ENCODE results near the gene PLAGL2.
"Not testable (repeated sequence)": the region's sequence is repeated elsewhere in the genome, so short reads cannot be mapped to it uniquely, and the experiment has no call there.

PLAGL2 gene

DNA sequence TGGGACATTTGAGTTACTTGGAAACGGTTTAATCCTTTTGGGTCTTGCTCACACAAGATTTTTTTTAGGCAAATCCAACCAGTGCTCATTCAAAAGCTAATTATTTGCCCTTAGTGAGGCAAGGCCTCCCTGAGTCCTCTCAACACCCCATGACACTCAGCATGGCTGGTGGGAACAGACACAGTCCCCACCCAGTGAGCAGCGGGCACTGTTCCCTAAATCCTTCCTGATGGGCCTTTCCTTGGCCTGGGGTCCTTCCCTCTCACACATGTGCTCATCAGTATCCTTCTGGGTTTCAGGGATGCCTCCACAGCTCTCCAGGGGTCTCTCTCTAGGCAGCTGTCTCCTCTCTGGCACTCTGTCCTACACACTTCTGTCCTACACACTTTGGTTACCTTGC is 28.0 kb downstream of the PLAGL2 start:
- no peak for DNase-seq

DNA sequence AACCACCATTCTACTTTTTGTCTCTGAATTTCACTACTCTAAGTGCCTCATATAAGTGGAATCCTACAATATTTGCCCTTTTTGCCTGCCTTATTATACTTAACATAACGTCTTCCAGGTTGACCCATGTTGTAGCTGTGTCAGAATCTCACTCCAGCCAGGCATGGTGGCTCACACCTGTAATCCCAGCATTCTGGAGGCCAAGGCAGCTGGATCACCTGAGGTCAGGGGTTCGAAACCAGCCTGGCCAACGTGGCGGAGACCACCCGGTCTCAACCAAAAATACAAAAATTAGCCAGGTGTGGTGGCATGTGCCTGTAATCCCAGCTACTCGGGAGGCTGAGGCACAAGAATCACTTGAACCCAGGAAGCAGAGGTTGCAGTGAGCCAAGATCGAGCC is 29.8 kb downstream of the PLAGL2 start:
- DNase-seq, result not testable (repeated sequence)

DNA sequence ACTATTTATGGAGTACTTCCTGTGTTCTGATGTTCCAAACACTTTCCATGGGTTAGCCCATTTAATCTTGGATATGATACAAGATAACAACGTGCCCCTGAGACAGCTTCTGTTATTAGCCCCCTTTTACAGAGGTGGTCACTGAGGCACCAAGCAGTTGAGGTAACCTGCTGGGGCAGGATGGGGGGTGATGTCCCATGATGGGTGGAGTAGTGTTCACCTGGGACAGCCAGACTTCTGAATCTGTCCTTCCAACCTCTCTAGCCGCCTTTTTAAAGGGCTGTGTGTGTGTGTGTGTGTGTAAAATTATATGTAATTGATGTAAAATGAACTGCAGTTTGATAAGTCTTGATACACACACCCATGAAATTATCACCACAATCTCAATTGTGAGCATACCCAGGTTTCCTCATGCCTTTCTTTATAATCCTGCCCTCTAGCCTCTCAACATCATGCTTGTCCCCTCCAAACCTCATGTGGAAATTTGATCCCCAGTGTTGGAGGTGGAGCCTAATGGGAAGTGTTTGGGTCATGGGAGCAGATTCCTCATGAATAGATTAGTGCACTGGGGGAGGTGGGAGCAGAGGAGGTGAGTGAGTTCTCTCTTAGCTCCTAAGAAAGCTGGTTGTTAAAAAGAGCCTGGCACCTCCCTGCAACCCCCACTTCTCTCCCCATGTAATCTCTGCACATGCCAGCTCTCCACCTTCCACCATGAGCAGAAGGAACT is 39.2 kb downstream of the PLAGL2 start:
- DNase-seq, result no peak

DNA sequence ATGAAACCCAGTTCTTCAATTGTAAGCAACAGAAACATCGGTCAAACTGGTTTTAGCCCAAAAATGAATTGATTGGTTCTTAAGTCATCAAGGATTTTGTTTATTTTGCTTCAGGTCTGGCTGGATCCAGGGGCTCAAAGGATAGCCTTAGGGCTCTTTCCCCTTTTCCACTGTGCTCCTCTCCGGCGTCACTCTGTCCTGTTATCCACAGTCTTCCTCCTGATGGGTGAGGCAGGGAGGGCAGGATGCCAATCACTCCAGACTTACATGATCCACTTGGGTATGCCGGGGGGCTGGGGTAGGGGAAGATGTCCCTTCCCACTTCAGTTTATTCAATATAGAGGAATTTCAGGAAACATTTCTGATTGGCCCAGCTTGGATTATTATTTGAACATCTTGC is 40.0 kb downstream of the PLAGL2 start:
- no peak for DNase-seq

DNA sequence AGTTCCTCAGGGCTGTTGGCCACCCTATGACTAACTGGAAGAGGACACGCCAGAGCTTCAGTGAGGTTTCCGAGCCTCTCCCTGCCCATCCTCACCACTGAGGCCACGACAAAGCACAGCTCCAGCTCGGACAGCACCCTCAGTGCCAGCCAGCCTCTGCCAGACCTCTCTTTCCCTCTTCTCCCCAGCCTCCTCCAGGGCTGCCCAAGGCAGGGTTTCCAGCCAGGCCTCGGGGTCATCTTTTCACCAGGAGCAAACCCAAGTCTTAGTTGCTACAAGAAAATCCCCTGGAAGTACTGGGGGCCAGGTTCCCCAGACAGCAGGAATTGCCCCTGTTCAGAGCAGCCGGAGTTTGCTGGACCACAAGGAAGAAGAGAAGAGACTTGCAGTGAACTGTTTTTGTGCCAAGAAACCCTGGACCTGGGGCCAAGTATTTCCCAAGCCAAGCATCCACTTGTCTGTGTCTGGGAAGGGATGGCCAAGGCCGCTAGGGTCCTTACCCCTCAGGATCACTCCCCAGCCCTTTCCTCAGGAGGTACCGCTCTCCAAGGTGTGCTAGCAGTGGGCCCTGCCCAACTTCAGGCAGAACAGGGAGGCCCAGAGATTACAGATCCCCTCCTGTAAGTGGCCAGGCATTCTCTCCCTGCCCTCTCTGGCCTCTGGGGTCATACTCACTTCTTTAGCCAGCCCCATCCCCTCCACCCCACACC is 41.6 kb downstream of the PLAGL2 start:
- no peak for DNase-seq

DNA sequence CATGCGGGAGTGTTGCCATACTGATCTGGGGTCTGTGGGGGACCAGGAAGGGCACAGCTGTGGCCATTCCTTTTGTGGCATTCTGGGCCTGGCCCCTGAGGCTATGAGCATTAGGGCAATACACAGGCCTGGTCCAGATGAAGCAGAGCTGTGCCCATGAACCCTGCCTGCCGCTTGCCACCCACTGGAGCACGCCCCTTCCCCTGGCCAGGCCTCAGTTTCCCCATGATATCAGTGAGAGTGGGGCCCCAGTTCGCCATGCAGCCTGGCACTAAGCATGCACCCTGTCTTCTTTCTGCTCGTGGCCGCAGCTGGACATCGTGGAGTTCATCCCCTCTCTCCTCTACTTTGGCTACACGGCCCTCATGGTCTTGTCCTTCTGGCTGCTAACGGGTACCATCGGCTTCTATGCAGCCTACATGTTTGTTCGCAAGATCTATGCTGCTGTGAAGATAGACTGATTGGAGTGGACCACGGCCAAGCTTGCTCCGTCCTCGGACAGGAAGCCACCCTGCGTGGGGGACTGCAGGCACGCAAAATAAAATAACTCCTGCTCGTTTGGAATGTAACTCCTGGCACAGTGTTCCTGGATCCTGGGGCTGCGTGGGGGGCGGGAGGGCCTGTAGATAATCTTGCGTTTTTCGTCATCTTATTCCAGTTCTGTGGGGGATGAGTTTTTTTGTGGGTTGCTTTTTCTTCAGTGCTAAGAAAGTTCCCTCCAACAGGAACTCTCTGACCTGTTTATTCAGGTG is 42.4 kb downstream of the PLAGL2 start:
- DNase-seq, result no peak

DNA sequence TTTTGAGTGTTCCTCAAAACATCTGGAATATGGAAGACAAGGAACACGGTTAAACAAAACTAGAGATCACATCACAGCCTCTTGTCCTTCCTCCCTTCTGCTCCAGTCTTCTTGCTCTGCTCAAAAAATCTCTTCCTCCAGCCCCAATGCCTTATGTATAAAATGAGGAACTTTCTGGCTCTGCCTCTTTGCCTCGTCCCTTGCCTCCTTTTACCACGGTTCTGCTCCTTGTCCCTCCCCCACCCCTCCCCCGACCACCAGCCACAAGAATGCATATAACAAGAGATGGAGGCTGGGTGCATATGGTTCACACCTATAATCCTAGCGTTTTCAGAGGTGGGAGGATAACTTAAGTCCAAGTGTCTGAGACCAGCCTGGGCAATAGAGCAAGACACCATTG is 43.6 kb downstream of the PLAGL2 start:
- DNase-seq, result no peak

DNA sequence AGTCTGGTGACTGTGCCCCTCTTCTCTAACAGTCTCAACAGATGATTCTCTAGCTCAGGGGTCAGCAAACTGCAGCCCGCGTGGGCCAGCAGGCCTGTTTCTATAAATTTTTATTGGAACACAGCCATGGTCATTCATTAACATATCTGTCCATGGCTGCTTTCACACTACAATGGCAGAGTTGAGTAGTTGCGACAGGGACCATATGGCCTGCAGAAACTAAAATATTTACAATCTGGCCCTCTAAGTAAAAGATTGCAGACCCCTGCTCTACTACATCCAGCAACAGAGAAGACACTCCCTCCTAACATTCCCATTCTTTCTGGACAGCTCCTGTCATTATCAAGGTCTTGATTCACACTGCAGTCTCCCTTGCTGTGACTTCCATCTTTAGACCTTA is 45.2 kb downstream of the PLAGL2 start:
- DNase-seq, result no peak

DNA sequence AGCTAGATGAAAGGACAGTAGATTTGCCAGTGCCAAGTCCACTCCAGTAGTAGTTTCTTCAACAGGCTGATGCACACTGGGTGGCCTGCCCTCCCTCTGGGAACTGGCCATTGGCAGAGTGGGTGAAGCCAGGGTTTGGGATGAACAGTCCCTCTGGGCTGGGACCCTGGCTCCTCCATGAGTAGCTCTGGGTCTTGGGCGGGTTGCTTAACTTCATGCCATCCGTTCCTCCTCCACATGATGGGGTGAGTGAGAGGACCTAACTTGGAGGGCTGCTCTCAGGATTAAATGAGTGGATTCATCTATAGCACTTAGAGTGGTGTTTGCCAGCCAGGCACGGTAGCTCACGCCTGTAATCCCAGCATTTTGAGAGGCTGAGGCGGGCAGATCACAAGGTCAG is 47.2 kb downstream of the PLAGL2 start:
- DNase-seq, result no peak

DNA sequence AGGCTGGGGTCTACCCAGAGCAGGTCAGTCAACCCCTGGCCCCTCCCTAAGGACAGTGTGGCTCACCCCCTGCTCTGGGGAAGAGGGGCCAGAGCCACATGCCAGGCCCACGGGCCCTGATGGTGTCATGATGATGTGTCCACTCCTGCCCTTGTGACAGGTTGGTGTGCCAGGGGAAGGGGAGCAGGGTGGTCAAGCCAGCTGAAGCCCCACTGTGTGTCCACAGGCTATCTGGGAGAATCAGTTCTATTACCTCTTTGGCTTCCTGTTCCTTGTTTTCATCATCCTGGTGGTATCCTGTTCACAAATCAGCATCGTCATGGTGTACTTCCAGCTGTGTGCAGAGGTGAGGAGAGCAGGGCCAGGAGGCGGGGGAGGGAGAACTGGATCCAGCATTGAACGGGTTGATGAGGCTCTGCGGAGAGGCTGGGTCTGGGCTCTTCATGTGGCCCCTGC is 47.7 kb downstream of the PLAGL2 start:
- no peak for DNase-seq

DNA sequence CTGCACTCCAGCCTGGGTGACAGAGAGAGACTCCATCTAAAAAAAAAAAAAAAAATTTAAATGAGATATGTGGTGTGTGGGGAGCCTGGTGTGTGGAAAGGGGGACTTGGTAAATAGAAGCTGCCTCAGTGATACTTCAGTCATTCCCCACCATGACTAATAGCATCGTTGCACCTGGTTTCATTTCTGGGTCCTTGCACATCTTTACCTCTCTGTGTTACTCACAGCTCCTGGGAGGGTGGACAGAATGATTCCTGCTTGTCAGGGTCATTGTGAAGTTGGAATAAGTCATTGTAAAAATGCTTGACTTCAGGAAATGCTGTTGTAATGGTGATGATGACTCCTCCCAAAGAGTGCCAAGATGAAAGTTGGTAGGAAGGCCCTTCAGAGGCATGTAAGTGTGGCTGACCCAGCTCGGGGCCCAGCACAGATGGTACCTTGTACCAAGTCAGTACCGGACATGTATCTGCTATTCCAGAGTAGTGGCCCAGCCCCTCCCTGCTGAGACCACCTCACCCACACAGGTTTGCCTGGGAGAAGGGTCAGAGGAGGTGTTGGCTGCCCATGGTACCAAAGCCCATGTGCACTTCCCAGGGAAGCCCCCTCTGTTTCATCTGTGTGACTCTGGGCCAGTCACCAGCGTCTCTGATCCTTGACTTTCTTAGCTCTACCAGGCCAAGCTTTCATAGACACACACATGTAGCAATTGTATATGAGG is 48.4 kb downstream of the PLAGL2 start:
- peak; percentile 43 for DNase-seq

DNA sequence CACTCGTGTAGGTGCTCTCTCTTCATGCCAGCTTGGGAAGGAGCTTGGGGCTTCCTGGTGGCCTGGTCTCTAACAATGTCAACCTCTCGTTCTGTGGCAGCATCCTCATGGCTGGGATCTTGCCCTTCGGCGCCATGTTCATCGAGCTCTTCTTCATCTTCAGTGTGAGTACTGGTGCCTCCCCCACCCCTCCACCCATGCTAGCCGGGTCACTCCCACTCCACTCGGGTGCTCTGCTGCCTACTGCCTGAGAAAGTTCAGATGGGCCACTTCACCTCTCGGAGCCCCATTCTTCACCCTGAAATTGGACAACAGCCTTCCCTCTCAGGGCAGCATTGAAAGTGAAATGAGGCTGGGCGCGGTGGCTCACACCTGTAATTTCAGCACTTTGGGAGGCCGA is 49.2 kb downstream of the PLAGL2 start:
- no peak for DNase-seq

DNA sequence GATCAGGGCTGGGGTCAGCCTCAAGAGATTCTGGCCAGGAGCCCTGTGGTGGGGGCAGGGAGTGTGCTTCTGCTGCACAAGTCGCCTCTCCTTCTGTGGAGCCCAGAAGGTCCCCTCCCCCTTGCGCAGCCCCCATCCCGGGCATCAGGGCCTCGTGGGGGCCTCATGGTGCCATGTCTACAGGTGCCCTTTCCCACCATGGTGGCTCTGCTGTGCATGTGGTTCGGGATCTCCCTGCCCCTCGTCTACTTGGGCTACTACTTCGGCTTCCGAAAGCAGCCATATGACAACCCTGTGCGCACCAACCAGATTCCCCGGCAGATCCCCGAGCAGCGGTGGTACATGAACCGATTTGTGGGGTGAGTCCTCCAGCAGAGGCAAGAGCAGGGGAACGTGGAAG is 49.9 kb downstream of the PLAGL2 start:
- DNase-seq, result no peak

DNA sequence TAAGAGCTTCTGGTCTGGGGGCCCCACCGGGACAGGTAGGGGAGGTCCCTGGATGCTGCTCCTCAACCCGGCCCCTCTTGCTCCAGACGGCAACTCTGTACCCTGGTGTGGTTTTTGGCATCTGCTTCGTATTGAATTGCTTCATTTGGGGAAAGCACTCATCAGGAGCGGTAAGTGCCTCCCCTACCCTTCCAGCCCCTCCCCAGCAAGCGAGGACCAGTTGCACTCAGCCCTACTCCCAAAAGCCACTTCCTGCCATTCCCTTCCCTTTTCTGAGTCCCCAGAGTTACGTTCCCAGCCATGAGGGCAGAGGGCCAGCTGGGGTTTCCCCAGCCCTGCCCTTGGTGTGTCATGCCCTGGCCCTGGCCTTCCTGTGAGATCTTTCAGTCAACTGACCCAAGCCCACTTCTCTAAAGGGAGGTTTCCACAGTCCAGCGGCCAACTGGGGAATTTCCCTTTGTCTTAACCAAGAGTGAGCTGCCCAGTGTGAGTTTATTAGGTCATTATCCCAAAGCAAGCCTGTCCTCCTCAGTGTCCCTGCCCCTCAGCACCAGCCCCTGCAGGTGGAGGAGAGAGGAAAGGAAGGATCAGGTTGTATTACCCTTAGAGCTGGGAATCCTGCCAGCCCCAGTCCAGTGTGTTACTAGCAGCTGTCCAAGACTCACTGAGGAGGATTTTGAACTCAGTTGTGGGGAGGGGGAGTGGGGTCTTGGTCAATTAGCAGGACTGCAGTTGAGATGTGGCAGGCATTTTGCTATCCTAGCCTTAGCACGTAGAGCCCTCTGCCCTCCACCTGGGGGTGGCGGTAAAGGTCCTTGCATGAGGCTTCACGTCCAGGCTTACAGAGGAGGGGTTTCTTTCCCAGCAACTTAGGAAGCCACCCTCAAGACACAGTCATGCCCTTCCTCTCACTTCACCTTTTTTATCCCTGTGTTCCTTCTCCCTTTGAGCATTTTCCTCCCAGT is 52.2 kb downstream of the PLAGL2 start:
- DNase-seq, result peak; percentile 16

DNA sequence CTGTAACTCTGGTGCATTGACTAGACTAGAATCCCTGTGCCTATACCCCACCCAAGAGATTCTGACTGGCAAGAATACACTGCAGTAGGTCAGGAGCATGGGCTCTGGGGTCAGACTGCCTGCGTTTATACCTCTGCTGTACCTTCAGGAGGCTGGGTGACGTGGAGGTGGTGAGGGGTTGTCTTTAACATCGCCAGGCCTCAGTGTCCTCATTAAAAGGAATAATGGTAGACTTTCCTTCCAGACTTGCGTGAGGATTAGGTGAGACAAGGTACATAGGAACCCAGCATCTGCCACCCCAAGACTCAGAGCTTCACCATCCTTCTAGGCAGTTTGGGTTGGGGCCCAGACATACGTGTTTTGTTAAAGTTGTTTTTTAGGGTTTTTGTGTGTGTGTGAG is 53.8 kb downstream of the PLAGL2 start:
- DNase-seq, result no peak

DNA sequence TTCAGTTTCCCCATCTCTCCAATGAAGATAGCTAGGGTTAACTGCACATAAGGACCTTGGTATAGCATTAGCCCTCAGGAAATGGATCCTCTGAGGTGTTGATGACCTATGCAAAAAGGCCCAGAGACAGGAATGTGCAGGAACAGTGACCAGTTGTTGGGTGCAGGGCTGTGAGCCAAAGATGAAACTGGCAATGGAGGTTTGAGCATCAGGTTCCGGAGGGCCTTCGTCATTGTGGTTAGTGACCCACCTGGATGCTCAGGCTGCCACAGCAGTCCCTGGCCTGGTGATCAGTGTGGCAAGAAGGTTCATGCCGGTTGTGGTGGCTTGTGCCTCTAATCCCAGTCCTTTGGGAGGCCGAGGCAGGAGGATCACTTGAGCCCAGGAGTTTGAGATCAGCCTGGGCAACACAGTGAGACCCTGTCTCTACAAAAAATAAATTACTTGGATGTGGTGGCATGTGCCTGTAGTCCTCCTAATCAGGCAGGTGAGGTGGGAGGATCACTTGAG is 54.3 kb downstream of the PLAGL2 start:
- no peak for DNase-seq

DNA sequence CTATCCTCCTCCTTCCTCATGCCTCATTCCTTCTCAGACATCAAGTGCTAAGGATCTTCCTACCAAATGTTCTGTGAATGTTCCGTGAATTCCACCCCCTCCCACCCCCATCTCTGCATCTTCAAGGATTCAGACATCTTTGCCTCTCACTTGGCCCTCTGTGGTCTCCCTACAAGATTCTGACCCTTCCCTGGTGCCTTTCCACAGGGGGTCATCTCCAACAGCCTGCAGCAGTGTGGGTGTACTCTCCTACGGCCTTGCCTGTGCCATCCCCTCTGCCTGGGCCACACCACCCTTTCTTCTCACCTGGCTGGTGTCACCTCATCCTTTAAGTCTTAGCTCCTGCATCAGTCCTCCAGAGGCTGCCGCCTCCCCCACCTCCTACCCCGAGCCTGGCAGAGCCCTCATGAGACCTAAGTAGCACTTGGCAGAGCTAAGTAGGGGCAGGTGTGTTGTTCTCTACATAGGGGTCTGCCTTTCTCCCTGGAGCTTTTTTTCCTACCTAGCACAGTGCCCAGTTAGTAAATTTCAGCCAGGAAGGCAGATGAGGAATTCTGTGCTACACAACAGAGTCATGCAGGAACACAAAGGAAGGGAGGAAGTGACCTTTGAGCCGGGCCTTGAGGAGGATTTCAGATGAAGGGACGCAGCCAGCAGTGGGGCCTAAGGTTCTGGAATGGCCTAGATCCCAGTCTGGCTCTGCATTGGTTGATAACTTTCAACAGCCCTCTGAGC is 55.0 kb downstream of the PLAGL2 start:
- no peak for DNase-seq

DNA sequence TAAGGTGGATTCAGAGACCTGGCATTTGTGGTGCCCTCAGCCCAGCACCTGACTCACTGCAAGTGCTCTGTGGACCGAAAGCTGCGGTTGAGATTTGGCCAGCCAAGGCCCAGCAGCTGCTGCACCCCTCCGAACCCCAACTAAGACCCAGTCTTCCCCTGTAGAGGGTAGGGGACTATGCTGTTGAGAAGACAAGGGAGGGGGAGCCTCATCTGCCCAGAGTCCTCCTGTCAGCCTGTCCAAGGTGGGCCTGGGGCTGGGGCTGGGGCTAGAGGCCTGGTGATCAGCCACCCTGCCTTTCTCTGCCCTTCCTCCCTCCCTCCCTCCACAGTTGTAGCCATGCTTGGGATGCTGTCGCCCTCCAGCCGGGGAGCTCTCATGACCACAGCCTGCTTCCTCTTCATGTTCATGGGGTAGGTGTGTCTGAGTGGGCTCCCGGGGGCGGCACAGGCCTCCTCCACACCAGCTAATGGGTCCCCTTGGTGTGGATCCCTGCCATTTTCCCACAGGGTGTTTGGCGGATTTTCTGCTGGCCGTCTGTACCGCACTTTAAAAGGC is 57.2 kb downstream of the PLAGL2 start:
- no peak for DNase-seq

DNA sequence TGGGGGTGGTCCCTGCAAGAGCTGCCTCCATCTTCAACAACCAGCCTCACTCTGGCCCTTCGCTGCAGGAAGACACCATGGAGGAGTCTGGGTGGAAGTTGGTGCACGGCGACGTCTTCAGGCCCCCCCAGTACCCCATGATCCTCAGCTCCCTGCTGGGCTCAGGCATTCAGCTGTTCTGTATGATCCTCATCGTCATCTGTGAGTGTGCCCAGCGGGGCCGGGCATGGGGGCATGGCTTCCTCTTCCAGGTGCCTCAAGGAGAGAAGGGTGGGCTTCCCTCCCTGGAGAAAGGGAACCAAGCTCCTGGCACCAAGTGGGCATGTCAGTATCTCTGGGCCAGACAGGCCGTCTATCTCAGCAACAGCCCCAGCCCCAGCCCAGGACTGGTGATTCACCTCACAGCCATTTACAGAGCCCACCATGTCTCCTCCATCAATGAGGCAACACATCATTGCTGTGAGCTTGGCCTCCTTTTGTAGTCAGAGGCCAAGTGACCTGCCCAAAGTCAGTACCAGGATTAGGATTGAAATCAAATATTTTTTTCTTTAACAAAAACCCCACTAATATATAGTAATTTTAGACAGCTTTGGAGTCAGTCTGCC is 57.9 kb downstream of the PLAGL2 start:
- no peak for DNase-seq
